H1 (cell line): ENCODE measurements around the gene STAMBP.

Experiments
- CREB1 ChIP-seq: IDR thresholded peaks from 2 replicates; pipeline ENCODE4 v1.6.1; 2012; ENCODE audit warnings: inconsistent platforms
- CTCF ChIP-seq, 3 experiments: IDR thresholded peaks; 1 replicate in 2 of 3; 2 replicates in 1 of 3; pipeline versions ENCODE4 v1.5.1 to v1.6.1; 2011; ENCODE audit warnings: low read length in 3 of 3, mild to moderate bottlenecking in 3 of 3, inconsistent platforms in 2 of 3, low read depth in 1 of 3, moderate library complexity in 1 of 3; ENCODE audit not compliant: insufficient read depth in 1 of 3; ENCODE audit errors: control extremely low read depth in 1 of 3
- E2F6 ChIP-seq: IDR thresholded peaks from 2 replicates; pipeline ENCODE4 v1.6.1; 2012; ENCODE audit warnings: inconsistent platforms
- POLR2A ChIP-seq, 2 experiments: IDR thresholded peaks; 1 replicate in 1 of 2; 2 replicates in 1 of 2; pipeline ENCODE4 v1.6.1; 2011; ENCODE audit warnings: low read depth in 2 of 2, low read length in 2 of 2, mild to moderate bottlenecking in 2 of 2; ENCODE audit errors: control extremely low read depth in 1 of 2

GRCh38 chr2:73823416-73823815 is 5.3 kb upstream of the STAMBP start:
- TF ChIP-seq E2F6 (no peak), POLR2A (IDR thresholded peaks at IDR 0.05; ENCODE audit: control extremely low read depth in 1 of 2, low read depth in 2 of 2, low read length in 2 of 2) (no peak), CTCF (IDR thresholded peaks at IDR 0.05; ENCODE audit: control extremely low read depth in 1 of 3, insufficient read depth in 1 of 3, low read depth in 1 of 3, low read length in 3 of 3) (no peak), CREB1 (no peak)
